Uterus (tissue), 4 donors: ENCODE data around the gene EVI2A. TPM values are rescaled to one million over a fixed set of nuclear protein-coding genes. Genes with fewer than 3 reads are reported as not detected.
A peak's percentile ranks its signal among the peaks of the same experiment; 100 is the strongest.

Experiments
- DNase-seq, 2 donors: peaks; one replicate each; pipeline ENCODE4 v3.0.0-alpha.2; 2019 to 2020
- H3K27ac ChIP-seq, 2 donors: fragments of 200-600 bp; sonication (generic); 1 replicate in 1 of 2; 2 replicates in 1 of 2; pipeline ENCODE4 v1.5.1; 2016 to 2018
- H3K27me3 ChIP-seq, 2 donors: fragments of 200-600 bp; sonication (generic); one replicate each; pipeline ENCODE4 v1.5.1; 2018 to 2019; ENCODE audit warnings: control low read depth in 1 of 2
- H3K36me3 ChIP-seq, 2 donors: fragments of 200-600 bp; sonication (generic); one replicate each; pipeline ENCODE4 v1.5.1; 2019; ENCODE audit warnings: control low read depth in 1 of 2
- H3K4me1 ChIP-seq, 2 donors: fragments of 200-600 bp; sonication (generic); one replicate each; pipeline ENCODE4 v1.5.1; 2018 to 2019; ENCODE audit warnings: control low read depth in 1 of 2
- H3K4me3 ChIP-seq, 2 donors: fragments of 200-600 bp; sonication (generic); 1 replicate in 1 of 2; 2 replicates in 1 of 2; pipeline ENCODE4 v1.5.1; 2018 to 2019; ENCODE audit warnings: mild to moderate bottlenecking in 1 of 2
- H3K9me3 ChIP-seq, 2 donors: fragments of 200-600 bp; sonication (generic); one replicate each; pipeline ENCODE4 v1.5.1; 2019; ENCODE audit warnings: control low read depth in 1 of 2
- CTCF ChIP-seq, 4 experiments: fragments of 200-600 bp in 2 of 4; fragments of 450-650 bp in 2 of 4; sonication (generic) in 2 of 4; IDR thresholded peaks; one replicate each; pipeline ENCODE4 v1.5.1; 2016 to 2019; ENCODE audit warnings: antibody characterized with exemption in 4 of 4, mild to moderate bottlenecking in 2 of 4, moderate library complexity in 1 of 4
- POLR2A ChIP-seq, 2 donors: fragments of 450-650 bp; IDR thresholded peaks; one replicate each; pipeline ENCODE4 v1.6.1; 2016; ENCODE audit warnings: antibody characterized with exemption in 2 of 2, mild to moderate bottlenecking in 1 of 2, moderate library complexity in 1 of 2
- intact Hi-C: fragments of 100-400 bp; cut with DNase I; formaldehyde crosslinking; loops from one replicate; pipeline ENCODE4 v1.15.1; 2023; ENCODE audit warnings: low total_unique reads
- total RNA-seq, 4 donors: library from RNA; depleted of rRNA in 3 of 4; stranded (reverse); fragments of >200 nt in 3 of 4; gene quantifications; one replicate each; pipeline versions ENCODE4 v1.1.0 to v1.2.4, GENCODE V29; 2014 to 2023
- donor health status: DM: yes; HTN: yes; CAD: no.

The EVI2A gene
- total RNA-seq, 4 donors from 2014 or later = 2.0 to 17.9 (median 7.2) TPM

- intact Hi-C loops = no loop called here
- H3K9me3 ChIP-seq = no peaks in the 10 kb centered on the region
- no peaks in the 10 kb centered on the region for H3K4me1 ChIP-seq
- TF ChIP-seq CTCF (IDR thresholded peaks at IDR 0.05) (no peak), POLR2A (IDR thresholded peaks at IDR 0.05) (no peak)
- no peaks in the 10 kb centered on the region for H3K27me3 ChIP-seq
- no peak overlapping the region for H3K4me3 ChIP-seq
- H3K36me3 ChIP-seq = peaks cover 0 to 3% of the 10 kb centered on the region in 2 donors
- H3K27ac ChIP-seq = no peak overlapping the region
- no peak for DNase-seq
These were observed 6.7 kb upstream of the EVI2A start for GRCh38 chr17:31328160-31328535.

GRCh38 chr17:31327534-31328159 lies 6.2 kb upstream of the EVI2A start:
- H3K27me3 ChIP-seq = no peaks in the 10 kb centered on the region
- no peaks in the 10 kb centered on the region for H3K9me3 ChIP-seq
- H3K36me3 ChIP-seq = peaks cover 0 to 3% of the 10 kb centered on the region in 2 donors
- intact Hi-C loops = no loop called here
- H3K27ac ChIP-seq = no peak overlapping the region
- TF ChIP-seq POLR2A (IDR thresholded peaks at IDR 0.05) (no peak), CTCF (IDR thresholded peaks at IDR 0.05) (no peak)
- H3K4me3 ChIP-seq = no peak overlapping the region
- DNase-seq = no peak
- no peaks in the 10 kb centered on the region for H3K4me1 ChIP-seq

GRCh38 chr17:31323551-31323950 lies 2.1 kb upstream of the EVI2A start:
- Histone ChIP-seq H3K4me3 (no peak overlapping the region), H3K27ac (no peak overlapping the region), H3K36me3 (no peaks in the 10 kb centered on the region), H3K9me3 (no peaks in the 10 kb centered on the region), H3K4me1 (no peaks in the 10 kb centered on the region), H3K27me3 (no peaks in the 10 kb centered on the region)
- TF ChIP-seq CTCF (IDR thresholded peaks at IDR 0.05) (no peak), POLR2A (IDR thresholded peaks at IDR 0.05) (no peak)
- no peak for DNase-seq
- intact Hi-C loops = no loop called here

- Histone ChIP-seq H3K36me3 (no peaks in the 10 kb centered on the region), H3K27me3 (no peaks in the 10 kb centered on the region), H3K4me3 (no peak overlapping the region), H3K9me3 (no peaks in the 10 kb centered on the region), H3K4me1 (no peaks in the 10 kb centered on the region), H3K27ac (no peak overlapping the region)
- intact Hi-C loops = no loop called here
- TF ChIP-seq CTCF (IDR thresholded peaks at IDR 0.05) (no peak), POLR2A (IDR thresholded peaks at IDR 0.05) (no peak)
- DNase-seq = no peak
These were observed 544 bp upstream of the EVI2A start for GRCh38 chr17:31321966-31322365.

GRCh38 chr17:31320791-31321190 lies 631 bp downstream of the EVI2A start:
- no peaks in the 10 kb centered on the region for H3K4me1 ChIP-seq
- H3K4me3 ChIP-seq = no peak overlapping the region
- H3K36me3 ChIP-seq = no peaks in the 10 kb centered on the region
- intact Hi-C loops = no loop called here
- TF ChIP-seq CTCF (IDR thresholded peaks at IDR 0.05) (no peak), POLR2A (IDR thresholded peaks at IDR 0.05) (no peak)
- peak overlapping the region in 1 of 2 donors; percentile 34 for H3K27ac ChIP-seq
- no peak for DNase-seq
- H3K27me3 ChIP-seq = no peaks in the 10 kb centered on the region
- no peaks in the 10 kb centered on the region for H3K9me3 ChIP-seq
